ENCODE measurements around the gene CHMP1B. TPM values are rescaled to one million over a fixed set of nuclear protein-coding genes. Genes with fewer than 3 reads are reported as not detected.

The CHMP1B gene
- total and polyA plus RNA-seq, 8 donors = 9.5 to 22.0 (median 13.3) TPM

DNA sequence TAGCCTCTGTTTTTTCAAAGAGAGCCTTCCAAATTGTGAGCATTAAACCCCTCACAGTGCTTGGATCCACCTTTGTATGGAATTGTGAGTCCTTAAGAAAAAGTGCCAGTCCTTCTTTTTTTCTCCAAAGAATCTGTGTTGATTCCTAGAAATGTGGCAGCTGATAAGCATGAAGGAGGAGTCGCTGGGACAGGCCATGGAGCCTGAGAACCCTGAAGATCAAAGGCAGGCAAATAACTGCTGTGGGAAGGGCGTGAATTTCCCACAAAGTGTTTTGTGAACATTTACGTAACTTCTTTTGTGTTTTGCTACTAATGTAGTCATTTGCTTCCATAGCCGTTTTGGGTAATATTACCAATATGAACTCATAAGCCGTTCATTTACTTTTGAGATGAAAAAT, 27.7 kb upstream of the CHMP1B start:
- WGBS, 2 donors = 65 to 68% methylated on average over 5 of the region's 5 CpGs
- DNase-seq (no peak), ATAC-seq (no peak)

DNA sequence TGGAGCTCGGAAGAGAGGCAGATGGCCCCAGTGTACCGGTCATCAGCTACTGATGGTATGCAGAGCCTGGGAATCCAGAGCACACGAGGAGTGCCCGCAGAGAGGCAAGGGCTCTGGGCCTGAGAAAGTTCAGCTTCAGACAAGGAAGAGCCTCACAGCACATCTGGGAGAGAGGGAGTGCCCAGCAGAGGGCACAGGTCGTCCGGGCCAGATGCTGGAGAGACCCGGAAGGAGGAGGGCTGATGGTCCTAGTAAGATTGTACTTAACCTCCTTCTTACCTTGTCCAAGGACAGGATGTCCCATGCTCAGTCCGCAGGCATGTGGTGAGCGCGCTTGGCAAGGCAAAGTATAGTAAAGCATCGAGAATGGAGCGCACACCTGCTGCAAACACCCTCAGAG, 24.4 kb upstream of the CHMP1B start:
- Histone ChIP-seq H3K36me3 (no peaks in the 10 kb centered on the region), H3K27ac (no peak overlapping the region), H3K4me1 (no peaks in the 10 kb centered on the region), H3K9me3 (no peaks in the 10 kb centered on the region), H3K27me3 (no peaks in the 10 kb centered on the region), H3K4me3 (no peak overlapping the region)
- 74 to 80% methylated on average over 12 of the region's 12 CpGs for WGBS, 2 donors
- intact Hi-C loops (cut with DNase I) = no loop called here
- ATAC-seq = no peak
- DNase-seq = no peak
- TF ChIP-seq, protein P1, sequence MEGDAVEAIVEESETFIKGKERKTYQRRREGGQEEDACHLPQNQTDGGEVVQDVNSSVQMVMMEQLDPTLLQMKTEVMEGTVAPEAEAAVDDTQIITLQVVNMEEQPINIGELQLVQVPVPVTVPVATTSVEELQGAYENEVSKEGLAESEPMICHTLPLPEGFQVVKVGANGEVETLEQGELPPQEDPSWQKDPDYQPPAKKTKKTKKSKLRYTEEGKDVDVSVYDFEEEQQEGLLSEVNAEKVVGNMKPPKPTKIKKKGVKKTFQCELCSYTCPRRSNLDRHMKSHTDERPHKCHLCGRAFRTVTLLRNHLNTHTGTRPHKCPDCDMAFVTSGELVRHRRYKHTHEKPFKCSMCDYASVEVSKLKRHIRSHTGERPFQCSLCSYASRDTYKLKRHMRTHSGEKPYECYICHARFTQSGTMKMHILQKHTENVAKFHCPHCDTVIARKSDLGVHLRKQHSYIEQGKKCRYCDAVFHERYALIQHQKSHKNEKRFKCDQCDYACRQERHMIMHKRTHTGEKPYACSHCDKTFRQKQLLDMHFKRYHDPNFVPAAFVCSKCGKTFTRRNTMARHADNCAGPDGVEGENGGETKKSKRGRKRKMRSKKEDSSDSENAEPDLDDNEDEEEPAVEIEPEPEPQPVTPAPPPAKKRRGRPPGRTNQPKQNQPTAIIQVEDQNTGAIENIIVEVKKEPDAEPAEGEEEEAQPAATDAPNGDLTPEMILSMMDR (IDR thresholded peaks at IDR 0.05) = no peak
- FAIRE-seq = no peak

More for the DNA sequence above, 27.7 kb upstream of the CHMP1B start:
- H3K4me1 ChIP-seq = no peaks in the 10 kb centered on the region
- H3K27ac ChIP-seq = no peak overlapping the region
- TF ChIP-seq, protein P1 (IDR thresholded peaks at IDR 0.05) = no peak
- H3K27me3 ChIP-seq = no peaks in the 10 kb centered on the region
- H3K9me3 ChIP-seq = no peaks in the 10 kb centered on the region
- H3K36me3 ChIP-seq = no peaks in the 10 kb centered on the region
- intact Hi-C loops (cut with DNase I) = no loop called here
- no peak overlapping the region for H3K4me3 ChIP-seq
- FAIRE-seq = no peak

DNA sequence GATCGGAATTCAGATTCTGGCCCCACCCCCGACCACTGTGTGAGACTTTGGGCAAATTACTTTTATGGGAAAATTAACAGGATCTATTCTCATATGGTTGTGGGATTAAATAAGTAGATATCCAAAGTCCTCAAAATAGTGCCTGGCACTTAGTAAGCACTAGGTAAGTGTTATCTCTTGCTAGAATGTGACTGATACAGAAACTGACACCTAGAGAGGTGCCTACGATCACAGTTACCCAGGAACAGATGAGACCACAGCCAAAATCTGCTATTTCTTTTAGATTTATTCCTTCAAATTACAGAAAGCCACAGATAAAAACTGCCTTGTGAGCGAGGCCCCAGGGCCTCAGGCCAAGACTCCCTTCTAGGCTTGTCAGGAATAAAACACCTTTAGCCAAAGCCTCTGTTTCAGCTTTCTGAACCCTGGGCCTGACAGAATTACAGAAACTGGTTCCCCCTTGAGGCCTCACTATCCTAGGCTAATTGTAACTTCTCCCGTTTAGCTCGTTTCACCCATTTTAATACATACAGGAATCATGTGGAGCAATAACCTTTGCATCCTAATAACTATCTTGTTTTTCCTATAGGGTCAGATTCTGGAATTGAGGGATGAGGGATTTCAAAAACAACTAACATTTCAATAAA, 22.3 kb upstream of the CHMP1B start:
- FAIRE-seq (no peak), DNase-seq (no peak), ATAC-seq (no peak)
- TF ChIP-seq, protein P1 (IDR thresholded peaks at IDR 0.05) = no peak
- Histone ChIP-seq H3K4me3 (no peak overlapping the region), H3K4me1 (no peaks in the 10 kb centered on the region), H3K36me3 (no peaks in the 10 kb centered on the region), H3K27ac (no peak overlapping the region), H3K27me3 (no peaks in the 10 kb centered on the region), H3K9me3 (no peaks in the 10 kb centered on the region)
- WGBS, 2 donors = 76 to 79% methylated on average over 6 of the region's 6 CpGs
- intact Hi-C loops (cut with DNase I) = no loop called here

DNA sequence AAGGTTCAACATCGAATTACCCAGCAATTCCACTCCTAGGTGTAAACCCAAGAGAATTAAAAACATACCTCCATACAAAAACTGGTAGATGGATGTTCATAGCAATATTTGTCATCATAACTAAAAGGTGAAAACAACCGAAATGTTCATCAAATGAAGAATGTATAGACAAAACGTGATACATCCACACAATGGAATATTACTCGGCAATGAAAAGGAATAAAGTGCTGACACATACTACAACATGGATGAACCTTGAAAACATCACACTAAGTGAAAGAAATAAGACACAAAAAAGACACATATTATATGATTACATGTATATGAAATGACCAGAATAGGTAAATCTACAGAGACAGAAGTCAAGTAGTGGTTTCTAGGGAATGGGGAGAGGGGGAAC, 20.6 kb upstream of the CHMP1B start:
- no peaks in the 10 kb centered on the region for H3K9me3 ChIP-seq
- ATAC-seq (no peak), DNase-seq (no peak), FAIRE-seq (no peak)
- no peak overlapping the region for H3K27ac ChIP-seq
- WGBS, 2 donors = 88 to 94% methylated on average over 4 of the region's 4 CpGs
- no peak overlapping the region for H3K4me3 ChIP-seq
- no peaks in the 10 kb centered on the region for H3K27me3 ChIP-seq
- intact Hi-C loops (cut with DNase I) = no loop called here
- TF ChIP-seq, protein P1 (IDR thresholded peaks at IDR 0.05) = no peak
- H3K36me3 ChIP-seq = no peaks in the 10 kb centered on the region
- peaks cover 0 to 6% (median 4%) of the 10 kb centered on the region in 3 donors for H3K4me1 ChIP-seq

DNA sequence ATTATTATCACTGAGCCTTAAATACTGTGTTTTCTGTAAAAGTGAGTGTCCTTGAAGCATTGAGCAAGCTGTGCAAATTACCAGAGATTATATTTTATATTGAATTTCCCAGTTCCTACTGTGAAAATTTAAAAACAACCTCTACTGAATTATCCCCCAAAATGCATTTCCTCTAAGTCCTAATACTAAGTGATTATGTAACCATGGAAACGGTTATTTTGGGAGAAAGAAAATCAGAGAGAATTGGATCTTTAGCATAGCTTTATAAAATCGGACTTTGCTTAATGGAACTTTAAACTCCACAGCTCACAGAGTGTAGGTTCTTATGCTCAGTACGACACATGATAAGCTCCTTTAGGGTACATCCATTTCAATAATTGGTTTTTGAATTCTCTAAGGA, 19.3 kb upstream of the CHMP1B start:
- H3K9me3 ChIP-seq = no peaks in the 10 kb centered on the region
- no peak for FAIRE-seq
- 59 to 70% methylated on average over 3 of the region's 3 CpGs for WGBS, 2 donors
- H3K27me3 ChIP-seq = no peaks in the 10 kb centered on the region
- intact Hi-C loops (cut with DNase I) = no loop called here
- no peak overlapping the region for H3K4me3 ChIP-seq
- no peak overlapping the region for H3K27ac ChIP-seq
- TF ChIP-seq, protein P1 (IDR thresholded peaks at IDR 0.05) = no peak
- ATAC-seq = no peak
- no peaks in the 10 kb centered on the region for H3K36me3 ChIP-seq
- H3K4me1 ChIP-seq = peaks cover 0 to 6% (median 5%) of the 10 kb centered on the region in 3 donors
- no peak for DNase-seq
